Measurements from ENCODE around the gene ETV3.

DNA sequence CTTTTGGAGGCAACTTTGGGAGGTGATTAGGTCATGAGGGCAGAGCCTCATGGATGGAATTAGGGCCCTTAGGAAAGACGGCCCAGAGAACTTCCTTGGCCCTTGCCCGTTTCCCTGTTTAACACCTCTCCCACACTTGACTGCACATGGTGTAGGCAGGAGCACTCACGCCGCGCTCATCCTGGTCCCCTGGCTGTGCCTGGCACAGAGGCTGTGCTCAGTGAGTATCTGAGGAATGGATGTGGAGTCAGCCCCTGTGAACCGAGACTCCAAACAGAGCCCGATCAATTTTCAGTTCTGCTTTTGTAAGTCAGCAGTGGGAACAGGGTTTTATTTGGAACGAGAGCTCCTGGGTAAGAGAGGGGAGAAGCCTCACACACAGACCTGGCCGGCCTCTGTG lies 29.8 kb upstream of the ETV3 start:
- TF ChIP-seq POLR2A (IDR thresholded peaks at IDR 0.05) (no peak), CTCF (IDR thresholded peaks at IDR 0.05) (no peak)
